NCI-H1436 treated with DMSO at 0.1 percent for 48 hours (cell line): ENCODE data around the gene AP4B1.
"Not testable (repeated sequence)": the region's sequence is repeated elsewhere in the genome, so short reads cannot be mapped to it uniquely, and the experiment has no call there.

ENCODE experiments used
- DNase-seq: peaks from one replicate; lab custom pipeline; 2025; lab: John Stamatoyannopoulos, UW

Gene AP4B1

DNA sequence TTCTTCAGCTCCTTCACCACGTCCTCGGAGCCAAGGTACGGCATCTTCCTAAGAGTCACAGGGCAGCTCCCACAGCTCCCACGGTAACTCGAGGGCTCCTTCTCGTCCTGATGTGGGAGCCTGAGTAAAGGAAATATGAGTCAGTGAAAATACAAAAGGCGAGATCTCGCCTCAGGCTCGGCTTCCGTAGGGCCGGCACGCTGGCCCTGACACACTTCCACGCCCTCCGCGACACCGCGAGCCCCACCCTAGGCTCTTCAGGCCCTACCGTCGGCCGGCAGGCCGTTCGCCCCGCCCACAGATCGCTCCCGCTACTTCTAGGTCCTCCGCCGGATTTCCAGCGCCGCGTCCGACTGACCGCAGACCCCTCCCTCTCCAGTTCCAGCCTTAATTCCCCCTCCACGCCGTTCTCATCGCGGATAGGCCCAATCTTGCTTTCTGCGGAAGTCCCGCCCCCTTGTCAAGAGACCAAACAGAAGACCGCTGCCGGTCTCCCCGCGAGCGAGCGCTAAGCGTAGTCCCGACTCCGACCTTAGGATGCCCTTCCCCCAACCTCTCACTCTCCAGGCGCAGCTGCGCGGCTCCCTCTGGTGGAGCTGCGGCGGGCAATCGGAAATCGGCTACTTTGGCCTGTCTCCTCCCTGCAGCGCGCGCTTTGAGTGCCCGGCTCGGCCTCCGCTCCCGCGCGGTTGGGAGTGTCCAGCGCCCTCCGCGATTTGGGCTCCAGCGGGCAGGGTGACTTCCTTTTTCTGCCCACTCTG lies at the start of gene AP4B1, which contains the start of gene DCLRE1B:
AP4B1 (minus strand) TSS at position 126 of the 761 bp plus-strand sequence; CDS start at position 44, 82 bp downstream.
DCLRE1B (plus strand) TSS at position 653 of the 761 bp plus-strand sequence. CDS start 261 bp downstream, outside the sequence.
- peak; percentile 95 for DNase-seq

DNA sequence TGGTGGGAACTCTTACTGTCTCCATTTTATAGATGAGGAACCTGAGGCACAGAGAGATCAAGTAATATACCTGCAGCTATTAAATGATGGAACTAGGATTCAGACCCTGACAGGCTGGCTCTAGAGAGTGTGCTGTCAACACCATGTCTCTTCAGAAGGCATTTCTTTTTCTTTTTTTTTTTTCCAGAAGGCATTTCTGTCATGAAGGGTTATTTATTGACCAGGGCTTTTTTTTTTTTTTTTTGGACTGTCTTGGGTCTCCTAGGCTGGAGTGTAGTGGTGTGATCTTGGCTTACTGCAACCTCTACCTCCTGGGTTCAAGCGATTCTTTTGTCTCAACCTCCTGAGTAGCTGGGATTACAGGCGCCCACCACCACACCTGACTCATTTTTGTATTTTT lies 47.1 kb upstream of the AP4B1 start:
- no peak for DNase-seq

DNA sequence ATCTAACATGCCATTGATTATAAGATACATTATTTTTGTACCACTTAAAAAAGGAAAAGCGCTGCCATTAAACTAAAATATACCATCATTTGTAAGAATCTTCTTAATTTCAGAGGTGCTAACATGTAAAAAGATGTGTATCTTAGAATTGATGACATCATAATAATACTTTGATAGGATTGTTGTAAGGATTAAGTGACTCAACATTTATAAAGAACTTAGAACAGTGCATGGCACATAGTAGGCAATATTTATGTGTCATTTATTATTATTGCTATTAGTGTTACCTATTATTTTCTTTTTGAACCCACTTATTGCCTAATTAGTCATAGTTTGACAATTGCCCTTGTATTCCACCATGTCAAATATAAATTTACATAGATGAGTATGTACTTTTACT lies 46.3 kb upstream of the AP4B1 start:
- no peak for DNase-seq

DNA sequence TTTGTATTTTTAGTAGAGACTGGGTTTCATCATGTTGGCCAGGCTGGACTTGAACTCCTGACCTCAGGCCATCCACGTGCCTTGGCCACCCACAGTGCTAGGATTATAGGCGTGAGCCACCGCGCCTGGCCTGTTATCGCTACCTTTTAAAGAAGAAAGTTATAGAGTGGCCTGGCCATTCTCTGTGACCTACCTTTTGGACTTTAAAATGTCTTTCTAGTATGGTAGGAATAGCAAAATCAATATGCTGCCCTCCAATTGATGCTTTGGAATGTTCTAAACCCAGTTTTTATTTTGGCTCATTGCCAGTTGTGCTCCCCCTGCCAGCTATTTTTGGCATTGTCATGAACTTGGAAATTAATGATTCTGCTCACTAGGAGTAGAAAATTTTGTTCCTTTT lies 44.4 kb upstream of the AP4B1 start:
- DNase-seq, result no peak

DNA sequence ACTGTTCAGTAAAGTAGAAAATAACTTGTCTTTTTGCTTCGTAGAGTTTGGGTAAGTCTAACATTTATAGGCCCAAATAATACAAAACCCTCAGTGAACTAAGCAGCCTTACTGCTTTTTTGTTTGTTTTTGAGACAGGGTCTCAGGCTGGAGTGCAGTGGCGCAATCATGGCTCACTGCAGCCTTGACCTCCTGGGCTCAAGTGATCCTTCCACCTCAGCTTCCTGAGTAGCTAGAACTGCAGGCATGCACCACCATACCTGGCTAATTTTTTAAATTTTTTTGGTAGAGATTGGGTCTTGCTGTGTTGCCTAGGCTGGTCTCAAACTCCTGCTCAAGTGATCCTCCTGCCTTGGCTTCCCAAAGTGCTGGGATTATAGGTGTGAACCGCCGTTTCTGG lies 43.6 kb upstream of the AP4B1 start:
- not testable (repeated sequence) for DNase-seq

DNA sequence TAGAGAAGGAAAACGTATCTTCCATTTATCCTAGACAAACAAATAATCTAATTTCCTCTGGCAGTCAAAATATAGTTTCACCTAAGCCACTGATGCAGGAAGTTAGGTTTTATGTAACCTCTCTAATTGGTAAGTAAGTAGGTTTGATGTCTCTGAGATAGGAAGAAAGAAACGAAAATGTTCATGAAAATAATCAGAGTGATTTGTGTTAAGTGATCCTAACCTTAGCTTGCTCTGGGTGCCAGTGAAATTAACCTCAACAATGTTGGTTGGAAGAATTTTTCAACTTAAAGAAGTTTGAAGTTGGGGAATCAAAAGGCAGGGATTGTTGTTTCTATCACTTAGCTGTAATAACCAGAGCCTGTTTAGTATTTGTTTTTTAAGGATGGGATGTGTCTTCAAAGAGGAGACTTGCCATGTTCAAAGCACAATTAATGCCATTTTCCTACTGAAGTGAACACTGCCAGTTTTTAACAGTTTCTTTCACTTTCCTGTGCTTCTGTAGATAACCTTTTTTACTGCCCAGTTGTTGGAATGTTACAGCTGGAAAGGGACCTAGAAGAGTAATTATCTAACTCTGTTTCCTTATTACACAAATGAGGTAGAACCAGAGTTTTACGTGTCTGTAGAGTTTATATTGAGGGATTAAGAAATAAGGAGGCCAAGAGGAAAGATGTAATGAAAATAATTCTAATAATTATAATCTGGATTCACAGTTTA lies 42.9 kb upstream of the AP4B1 start:
- DNase-seq, result no peak

DNA sequence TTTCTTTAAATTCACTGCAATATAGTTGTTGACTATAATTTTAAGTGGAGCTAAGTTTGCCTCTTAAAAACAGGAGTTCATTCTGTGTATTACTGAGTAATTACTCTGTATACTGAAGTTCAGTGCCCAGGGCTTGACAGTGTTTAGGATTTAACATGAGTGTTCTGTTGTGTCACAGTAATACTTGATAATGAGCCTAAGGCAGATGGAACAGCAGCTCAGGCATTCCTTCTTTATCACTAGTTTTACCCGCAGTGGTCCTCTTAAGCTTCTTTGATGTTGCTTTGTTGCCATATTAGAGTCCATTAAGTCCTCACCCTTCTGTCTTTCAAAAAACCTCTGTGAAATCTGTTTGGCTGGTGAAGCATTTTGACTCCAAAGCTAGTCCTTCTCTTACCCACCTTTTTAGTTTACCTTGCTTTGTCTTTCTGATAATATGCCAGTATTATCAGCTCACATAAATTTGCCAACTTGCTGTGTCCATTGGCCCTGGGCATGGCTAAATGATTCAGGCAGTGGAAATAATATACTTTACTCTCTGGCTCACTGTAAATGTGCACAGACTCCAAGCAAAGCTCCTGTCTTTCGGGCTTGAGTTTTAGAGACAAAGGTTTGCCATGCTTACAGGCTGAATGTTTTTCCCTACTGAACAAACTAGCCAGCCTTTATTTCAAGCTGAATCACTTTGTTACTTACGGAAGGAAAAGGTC lies 42.2 kb upstream of the AP4B1 start:
- no peak for DNase-seq

DNA sequence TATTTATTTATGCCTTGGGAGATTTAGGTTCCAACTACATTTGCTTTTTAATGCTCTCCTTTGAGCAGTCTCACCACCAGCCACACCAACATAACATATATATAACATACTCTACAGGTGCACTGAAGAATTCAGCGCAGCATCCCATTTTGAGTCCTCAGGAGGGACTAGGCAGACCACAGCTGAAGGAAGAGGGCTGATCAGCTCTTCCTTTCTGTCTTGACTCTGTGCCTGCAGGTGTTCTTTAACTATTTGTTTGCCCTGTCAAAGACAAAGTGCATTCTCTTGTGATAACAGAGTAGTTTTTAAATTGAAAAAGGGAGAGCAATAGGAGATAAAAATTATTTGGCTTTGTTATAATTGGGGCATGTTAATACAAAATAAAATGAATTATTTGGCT lies 41.5 kb upstream of the AP4B1 start:
- no peak for DNase-seq

DNA sequence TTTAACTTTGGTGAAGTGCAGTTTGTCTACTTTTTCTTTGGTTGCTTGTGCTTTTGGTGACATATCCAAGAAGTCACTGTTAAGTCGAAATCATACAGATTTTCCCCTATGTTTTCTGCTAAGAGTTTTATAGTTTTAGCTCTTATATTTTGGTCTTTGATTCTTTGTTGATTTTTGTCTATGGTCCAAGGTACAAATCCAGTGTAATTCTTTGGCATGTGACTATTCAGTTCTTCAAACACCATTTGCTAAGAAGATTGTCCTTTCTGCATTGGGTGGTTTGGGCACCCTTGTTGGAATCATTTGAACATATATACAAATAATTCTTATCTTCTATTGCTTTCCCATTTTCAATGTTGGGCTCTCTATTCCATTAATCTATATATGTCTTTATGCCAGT lies 40.7 kb upstream of the AP4B1 start:
- no peak for DNase-seq

DNA sequence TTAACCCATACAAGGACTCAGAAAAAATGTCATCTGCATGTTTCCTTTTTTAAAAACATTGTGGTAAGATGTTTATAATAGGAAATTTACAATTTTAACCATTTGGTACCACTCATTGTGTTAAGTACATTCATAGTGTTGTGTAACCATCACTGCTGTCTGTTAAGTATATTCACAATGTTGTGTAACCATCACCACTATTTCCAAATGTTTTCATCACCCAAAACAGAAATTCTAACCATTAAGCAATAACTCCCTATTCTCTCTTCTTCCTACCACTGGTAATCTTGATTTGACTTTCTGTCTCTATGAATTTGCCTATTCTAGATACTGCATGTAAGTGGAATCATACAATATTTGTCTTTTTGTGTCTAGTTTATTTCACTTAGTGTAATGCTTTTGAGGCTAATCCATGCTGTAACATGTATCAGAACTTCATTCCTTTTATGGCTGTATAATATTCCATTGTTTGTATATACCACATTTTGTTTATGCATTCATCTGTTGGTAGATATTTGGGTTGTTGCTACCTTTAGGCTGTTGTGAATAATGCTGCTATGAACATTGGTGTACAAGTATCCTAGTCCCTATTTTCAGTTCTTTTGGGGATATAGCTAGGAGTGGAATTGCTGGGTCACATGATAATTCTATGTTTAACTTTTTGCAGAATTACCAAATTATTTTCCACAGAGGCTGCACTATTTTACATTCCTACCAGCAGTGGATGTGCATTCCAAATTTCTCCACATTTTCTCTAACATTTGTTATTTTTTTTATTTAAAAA lies 38.6 kb upstream of the AP4B1 start:
- DNase-seq, result no peak

DNA sequence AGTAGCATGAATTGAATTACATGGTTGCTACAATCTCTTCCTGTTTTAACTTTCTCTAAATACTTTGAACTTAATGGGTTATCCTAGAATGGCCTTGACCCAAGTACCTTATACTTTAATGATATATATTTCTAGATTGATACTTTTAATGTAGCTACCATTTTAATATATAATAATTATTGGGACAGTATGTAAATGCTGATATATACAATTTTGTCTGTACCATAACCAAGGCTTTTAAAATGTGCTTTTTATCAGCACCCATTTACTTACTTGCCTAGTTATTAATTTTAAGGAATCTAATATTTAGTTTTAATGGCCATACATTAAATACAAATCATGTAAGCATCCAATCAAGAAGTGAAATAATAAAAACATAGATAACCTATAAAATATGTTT lies 37.9 kb upstream of the AP4B1 start:
- no peak for DNase-seq

DNA sequence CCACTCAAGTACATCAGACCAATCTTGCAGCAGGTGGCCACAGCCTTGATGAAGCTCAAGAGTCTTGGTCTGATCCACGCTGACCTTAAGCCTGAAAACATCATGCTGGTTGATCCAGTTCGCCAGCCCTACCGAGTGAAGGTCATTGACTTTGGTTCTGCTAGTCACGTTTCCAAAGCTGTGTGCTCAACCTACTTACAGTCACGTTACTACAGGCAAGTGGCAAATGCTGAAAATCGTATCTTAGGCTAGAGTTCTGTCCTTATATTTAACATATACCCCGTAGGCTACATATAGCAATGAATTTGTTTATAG lies 36.6 kb upstream of the AP4B1 start:
- DNase-seq, result no peak

DNA sequence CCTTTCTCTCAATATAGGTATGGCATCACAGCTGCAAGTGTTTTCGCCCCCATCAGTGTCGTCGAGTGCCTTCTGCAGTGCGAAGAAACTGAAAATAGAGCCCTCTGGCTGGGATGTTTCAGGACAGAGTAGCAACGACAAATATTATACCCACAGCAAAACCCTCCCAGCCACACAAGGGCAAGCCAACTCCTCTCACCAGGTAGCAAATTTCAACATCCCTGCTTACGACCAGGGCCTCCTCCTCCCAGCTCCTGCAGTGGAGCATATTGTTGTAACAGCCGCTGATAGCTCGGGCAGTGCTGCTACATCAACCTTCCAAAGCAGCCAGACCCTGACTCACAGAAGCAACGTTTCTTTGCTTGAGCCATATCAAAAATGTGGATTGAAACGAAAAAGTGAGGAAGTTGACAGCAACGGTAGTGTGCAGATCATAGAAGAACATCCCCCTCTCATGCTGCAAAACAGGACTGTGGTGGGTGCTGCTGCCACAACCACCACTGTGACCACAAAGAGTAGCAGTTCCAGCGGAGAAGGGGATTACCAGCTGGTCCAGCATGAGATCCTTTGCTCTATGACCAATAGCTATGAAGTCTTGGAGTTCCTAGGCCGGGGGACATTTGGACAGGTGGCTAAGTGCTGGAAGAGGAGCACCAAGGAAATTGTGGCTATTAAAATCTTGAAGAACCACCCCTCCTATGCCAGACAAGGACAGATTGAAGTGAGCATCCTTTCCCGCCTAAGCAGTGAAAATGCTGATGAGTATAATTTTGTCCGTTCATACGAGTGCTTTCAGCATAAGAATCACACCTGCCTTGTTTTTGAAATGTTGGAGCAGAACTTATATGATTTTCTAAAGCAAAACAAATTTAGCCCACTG lies 36.0 kb upstream of the AP4B1 start:
- DNase-seq, result no peak

DNA sequence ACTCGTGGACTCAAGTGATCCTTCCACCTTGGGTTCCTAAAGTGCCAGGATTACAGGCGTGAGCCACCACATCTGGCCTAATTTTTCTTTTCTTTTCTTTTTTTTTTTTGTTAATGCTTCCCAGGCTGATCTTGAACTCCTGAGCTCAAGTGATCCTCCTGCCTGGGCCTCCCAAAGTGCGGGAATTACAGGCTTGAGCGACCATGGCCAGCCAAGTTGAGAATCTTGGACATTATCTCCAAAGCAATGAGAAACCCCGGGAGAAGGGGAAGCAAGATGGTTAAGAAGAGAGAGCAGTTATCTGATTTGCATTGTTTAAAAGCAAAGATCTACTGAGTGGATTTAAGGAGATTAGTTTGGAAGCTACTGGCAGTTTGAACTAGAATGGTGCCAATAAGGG lies 33.6 kb upstream of the AP4B1 start:
- DNase-seq, result no peak

DNA sequence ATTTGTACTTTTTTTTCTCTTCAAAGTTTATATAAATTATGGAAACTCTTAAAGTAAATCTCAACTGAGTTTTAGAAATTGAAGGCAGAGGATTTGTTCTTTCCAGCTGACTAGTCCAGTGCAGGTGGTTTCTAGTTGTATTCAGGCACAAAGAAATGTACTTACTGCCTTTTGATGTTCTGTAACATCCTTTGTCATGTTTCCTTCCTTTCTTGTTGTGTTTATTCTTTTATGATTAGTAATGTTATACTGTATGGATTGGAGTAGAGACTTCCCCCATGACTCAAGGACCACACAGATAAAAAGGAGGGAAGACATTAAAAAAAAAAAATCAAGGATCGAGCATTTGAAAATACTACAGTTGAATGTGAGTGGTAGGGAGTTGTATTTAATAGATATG lies 32.5 kb upstream of the AP4B1 start:
- no peak for DNase-seq

DNA sequence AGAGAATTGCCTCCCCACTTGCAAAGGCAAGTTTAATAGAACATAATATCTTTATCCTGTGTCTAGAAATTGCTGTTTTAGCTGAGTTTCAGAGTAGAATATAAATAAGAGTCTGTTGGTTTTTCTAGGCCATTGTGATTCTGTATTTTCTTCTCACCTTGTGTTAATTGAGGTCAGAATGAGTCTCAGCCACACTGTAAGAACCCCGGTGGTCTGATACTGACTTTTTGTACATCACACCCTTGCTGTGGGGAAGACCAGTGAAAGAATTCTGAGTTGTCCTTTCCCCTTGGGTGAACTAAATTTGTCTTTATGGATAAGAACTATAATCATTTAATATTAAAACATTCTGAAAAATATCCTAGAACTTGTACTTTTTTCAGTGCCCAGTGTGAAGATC lies 31.4 kb upstream of the AP4B1 start:
- DNase-seq, result no peak

DNA sequence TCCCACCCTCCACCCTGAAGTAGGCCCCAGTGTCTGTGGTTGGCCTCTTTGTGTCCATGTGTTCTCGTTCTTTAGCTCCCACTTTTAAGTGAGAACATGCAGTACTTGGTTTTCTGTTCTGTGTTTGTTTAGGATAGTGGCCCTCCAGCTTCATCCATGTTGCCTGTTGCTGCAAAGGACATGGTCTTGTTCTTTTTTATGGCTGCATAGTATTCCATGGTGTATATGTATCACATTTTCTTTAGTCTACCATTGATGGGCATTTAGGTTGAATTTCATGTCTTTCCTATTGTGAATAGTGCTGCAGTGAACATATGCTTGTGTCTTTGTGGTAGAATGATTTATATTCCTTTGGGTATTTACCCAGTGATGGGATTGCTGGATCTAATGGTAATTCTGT lies 30.6 kb upstream of the AP4B1 start:
- no peak for DNase-seq

DNA sequence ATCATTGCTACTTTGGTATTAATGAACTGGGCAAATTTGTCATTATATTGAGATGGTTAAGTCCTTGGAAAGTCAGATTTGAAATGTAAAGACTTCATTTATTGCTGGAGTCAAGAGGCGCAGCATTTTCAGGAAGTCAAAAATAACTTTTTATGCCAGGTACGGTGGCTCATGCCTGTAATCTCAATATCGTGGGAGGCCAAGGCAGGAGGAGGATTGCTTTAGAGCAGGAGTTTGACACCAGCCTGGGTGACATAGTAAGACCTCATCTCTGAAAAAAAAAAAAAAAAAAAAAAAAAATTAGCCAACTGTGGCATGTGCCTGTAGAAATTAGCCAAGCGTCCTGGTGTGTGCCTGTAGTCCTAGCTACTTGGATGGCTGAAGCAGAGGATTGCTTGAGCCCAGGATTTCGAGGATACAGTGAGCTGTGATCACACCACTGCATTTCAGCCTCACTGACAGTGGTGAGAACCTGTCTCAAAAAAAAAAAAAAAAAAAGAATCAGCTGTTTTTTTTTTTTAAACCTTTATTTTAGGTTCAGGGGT lies 30.0 kb upstream of the AP4B1 start:
- no peak for DNase-seq

DNA sequence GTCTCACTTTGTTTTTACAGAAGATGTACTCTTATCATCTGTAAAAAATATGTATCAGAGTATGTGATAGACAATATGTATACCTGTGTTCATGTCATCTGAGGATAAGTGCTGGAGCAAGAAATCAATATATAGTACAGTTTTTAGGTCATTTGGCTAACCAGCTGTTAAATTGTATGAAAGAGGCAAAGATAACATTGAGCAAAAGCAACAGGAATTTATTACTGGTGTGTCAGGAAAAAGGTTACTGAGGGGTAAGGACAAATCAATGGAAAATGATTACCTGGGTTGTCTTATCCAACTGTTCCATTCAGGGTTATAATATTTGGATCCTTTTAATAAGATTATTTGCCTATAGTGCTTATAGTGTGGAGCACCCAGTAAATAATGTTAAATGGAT lies 29.4 kb upstream of the AP4B1 start:
- DNase-seq, result no peak

DNA sequence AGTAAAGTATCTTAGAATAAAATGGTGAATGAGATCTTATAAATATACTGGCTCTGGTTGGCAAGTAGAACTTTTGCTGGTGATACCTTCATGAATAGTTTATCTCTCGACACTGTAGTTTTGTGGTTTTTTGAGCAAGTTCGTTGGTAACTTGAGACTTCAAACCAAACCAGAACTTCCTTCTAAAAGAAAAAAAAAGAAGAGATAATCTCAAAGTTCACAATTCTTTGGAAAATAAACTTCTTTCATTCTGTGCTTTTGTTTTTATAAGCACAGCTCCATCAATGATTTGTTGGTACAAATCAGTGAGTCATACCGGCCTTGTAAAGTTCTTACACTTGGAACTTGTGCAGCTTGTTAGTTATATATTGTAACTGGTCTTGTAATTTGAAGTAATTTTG lies 26.9 kb upstream of the AP4B1 start:
- DNase-seq, result no peak
